Calu3 (cell line): Measurements from ENCODE around the gene JMJD6. TPM values are rescaled to one million over a fixed set of nuclear protein-coding genes. Genes with fewer than 3 reads are reported as not detected.

Source experiments
- BruUV-seq: library from RNA; stranded (reverse); fragments of 400-500 nt; replicated peaks from 2 replicates; lab custom pipeline; 2021; lab: Mats Ljungman, UMichigan
- CTCF ChIA-PET: fragments of 300-600 bp; sonication (Branson Sonifier 250); formaldehyde crosslinking; loops from one replicate; lab custom pipeline; 2022; ENCODE audit warnings: antibody characterized with exemption; lab: Charles Lee
- DNase-seq: peaks from one replicate; pipeline ENCODE4 v3.0.0; 2022
- H3K27ac Mint-ChIP-seq: one replicate; pipeline ENCODE4 v1.8.0; 2022; ENCODE audit warnings: mixed read lengths; ENCODE audit not compliant: unreplicated experiment
- H3K27me3 Mint-ChIP-seq: one replicate; pipeline ENCODE4 v1.8.0; 2022; ENCODE audit warnings: mixed read lengths; ENCODE audit not compliant: unreplicated experiment
- H3K36me3 Mint-ChIP-seq: one replicate; pipeline ENCODE4 v1.8.0; 2022; ENCODE audit warnings: mild to moderate bottlenecking, moderate library complexity, mixed read lengths; ENCODE audit not compliant: insufficient read depth, unreplicated experiment
- H3K4me1 Mint-ChIP-seq: one replicate; pipeline ENCODE4 v1.8.0; 2022; ENCODE audit warnings: mild to moderate bottlenecking, low read depth, mixed read lengths; ENCODE audit not compliant: unreplicated experiment
- H3K4me3 Mint-ChIP-seq: one replicate; pipeline ENCODE4 v1.8.0; 2022; ENCODE audit warnings: mild to moderate bottlenecking, low read depth, moderate library complexity, mixed read lengths; ENCODE audit not compliant: unreplicated experiment
- H3K9me3 Mint-ChIP-seq: one replicate; pipeline ENCODE4 v1.8.0; 2022; ENCODE audit warnings: low read depth, mixed read lengths; ENCODE audit not compliant: unreplicated experiment
- intact Hi-C: fragments of 100-400 bp; cut with micrococcal nuclease; formaldehyde crosslinking; loops from one replicate; pipeline ENCODE4 v1.10.0; 2022; ENCODE audit not compliant: unreplicated experiment
- total RNA-seq: library from RNA; stranded (reverse); gene quantifications from 2 replicates; pipeline ENCODE4 v1.2.3, GENCODE V29; 2022
- TF ChIP-seq, protein P1 (sequence below): fragments of 200-600 bp; IDR thresholded peaks from one replicate; pipeline ENCODE4 v1.8.0; 2022; ENCODE audit warnings: antibody characterized with exemption; ENCODE audit not compliant: unreplicated experiment

The JMJD6 gene
- total RNA-seq, 1 experiment from 2014 or later = 62.1 TPM

DNA sequence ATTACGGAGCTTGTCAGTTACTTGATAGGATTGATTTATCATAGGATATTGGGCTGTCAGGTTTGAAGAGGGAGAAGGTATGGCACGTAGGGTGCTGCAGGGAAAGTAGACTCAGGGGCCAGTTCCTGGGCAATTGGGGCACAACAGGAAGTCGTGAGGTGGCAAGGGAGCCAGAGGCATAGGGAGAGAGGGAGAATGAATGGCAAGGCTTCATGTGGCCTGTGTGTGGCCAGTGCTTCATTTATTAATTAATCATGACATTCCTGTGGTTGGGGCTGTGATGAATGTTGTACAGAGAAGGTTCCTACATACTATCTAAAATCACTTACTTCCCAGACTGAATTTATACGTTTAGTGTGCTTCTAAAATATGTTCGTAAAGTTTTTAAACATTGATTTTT, 30.9 kb upstream of the JMJD6 start:
- CTCF ChIA-PET = no interaction called here
- Mint-ChIP-seq H3K9me3 (no peaks in the 10 kb centered on the region), H3K36me3 (no peaks in the 10 kb centered on the region), H3K4me3 (no peak overlapping the region), H3K27ac (peak overlapping the region; percentile 18), H3K27me3 (no peaks in the 10 kb centered on the region), H3K4me1 (peaks cover 9% of the 10 kb centered on the region)
- BruUV-seq = no TSS peak
- intact Hi-C loops = no loop called here
- TF ChIP-seq, protein P1, sequence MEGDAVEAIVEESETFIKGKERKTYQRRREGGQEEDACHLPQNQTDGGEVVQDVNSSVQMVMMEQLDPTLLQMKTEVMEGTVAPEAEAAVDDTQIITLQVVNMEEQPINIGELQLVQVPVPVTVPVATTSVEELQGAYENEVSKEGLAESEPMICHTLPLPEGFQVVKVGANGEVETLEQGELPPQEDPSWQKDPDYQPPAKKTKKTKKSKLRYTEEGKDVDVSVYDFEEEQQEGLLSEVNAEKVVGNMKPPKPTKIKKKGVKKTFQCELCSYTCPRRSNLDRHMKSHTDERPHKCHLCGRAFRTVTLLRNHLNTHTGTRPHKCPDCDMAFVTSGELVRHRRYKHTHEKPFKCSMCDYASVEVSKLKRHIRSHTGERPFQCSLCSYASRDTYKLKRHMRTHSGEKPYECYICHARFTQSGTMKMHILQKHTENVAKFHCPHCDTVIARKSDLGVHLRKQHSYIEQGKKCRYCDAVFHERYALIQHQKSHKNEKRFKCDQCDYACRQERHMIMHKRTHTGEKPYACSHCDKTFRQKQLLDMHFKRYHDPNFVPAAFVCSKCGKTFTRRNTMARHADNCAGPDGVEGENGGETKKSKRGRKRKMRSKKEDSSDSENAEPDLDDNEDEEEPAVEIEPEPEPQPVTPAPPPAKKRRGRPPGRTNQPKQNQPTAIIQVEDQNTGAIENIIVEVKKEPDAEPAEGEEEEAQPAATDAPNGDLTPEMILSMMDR = no peak
- peak; percentile 18 for DNase-seq

DNA sequence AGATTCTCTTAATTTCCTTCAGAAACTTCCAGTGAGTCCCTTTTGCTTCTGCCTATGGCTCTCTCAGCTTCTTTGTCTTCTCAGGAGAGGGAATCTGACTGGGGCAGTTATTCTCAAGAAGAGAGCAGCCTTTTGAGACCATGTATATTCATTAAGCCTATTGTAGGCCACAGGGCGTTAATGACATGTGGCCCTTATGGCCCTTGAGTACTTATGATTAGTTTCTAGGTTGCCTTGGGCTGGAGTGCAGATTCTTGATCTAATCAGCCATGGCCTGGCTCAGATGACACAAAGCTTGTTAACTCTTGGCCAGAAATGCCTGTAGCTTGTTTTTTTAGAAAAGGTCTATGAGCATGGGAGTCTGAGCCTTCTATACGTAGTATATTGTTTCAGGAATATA, 28.9 kb upstream of the JMJD6 start:
- H3K4me3 Mint-ChIP-seq = no peak overlapping the region

DNA sequence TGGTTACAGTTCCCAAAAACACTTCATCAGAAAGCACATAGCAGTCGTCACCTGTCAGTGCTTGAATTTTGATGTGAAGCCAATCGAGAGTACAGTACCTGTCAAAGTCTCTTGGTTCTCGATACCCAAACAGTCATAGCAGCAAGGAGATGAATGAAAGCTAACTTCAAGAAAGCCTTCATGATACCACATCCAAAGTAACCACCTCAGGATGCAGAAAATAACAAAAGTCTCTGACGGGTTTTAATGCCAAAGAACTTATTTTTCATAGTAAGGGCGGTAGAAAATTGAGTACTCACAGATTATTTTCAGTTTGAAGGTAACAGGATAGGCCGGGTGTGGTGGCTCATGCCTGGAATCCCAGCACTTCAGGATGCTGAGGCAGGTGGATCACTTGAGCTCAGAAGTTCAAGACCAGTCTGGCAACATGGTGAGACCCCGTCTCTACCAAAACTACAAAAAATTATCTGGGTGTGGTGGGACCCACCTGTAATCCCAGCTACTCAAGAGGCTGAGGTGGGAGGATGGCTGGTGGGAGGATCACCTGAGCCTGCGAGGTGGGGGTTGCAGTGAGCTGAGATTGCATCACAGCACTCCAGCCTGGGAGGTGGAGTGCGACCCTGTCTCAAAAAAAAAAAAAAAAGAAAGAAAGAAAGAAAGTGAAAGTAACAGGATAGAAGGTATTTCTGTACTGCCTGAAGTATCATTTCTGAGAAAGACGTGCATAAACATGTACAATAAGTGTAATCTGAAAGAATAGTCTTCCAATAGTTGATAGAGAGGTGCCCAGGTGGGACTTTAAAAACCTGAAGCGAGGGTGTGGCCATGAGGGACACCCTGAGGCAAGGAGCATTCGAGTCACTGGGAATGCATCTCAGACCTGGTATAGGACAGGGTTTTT, 26.9 kb upstream of the JMJD6 start:
- DNase-seq = no peak
- no TSS peak for BruUV-seq
- H3K36me3 Mint-ChIP-seq = no peaks in the 10 kb centered on the region

More for the DNA sequence above, 28.9 kb upstream of the JMJD6 start:
- Mint-ChIP-seq H3K27me3 (no peaks in the 10 kb centered on the region), H3K9me3 (no peaks in the 10 kb centered on the region), H3K4me1 (peaks cover 9% of the 10 kb centered on the region), H3K36me3 (no peaks in the 10 kb centered on the region), H3K27ac (no peak overlapping the region)
- CTCF ChIA-PET = no interaction called here
- intact Hi-C loops = no loop called here
- no TSS peak for BruUV-seq
- DNase-seq = no peak
- TF ChIP-seq, protein P1 = no peak

DNA sequence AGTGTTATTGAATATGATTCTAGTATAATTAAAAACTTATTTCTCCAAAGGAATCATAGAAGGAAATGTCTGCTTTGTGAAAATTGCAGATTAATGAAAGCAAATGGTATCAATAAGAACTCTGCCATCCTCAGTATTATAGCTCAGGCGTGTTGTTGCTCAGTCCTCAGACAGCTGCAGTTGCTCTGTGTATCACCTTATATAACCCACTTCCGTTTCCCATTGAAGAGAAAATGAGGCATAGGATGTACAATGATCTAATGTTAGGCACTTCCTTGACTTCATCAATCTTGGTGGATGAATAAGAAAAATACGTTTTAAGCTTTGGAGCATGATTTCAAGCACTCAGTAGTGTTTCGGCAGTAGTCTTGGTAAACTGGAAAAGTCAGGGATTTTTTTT, 25.6 kb upstream of the JMJD6 start:
- no peak overlapping the region for H3K27ac Mint-ChIP-seq
- DNase-seq = no peak
- H3K4me3 Mint-ChIP-seq = no peak overlapping the region
- no peaks in the 10 kb centered on the region for H3K36me3 Mint-ChIP-seq
- CTCF ChIA-PET = no interaction called here
- H3K27me3 Mint-ChIP-seq = no peaks in the 10 kb centered on the region
- BruUV-seq = no TSS peak
- H3K4me1 Mint-ChIP-seq = peaks cover 4% of the 10 kb centered on the region
- intact Hi-C loops = no loop called here
- TF ChIP-seq, protein P1 = no peak
- H3K9me3 Mint-ChIP-seq = no peaks in the 10 kb centered on the region

More for the DNA sequence above, 26.9 kb upstream of the JMJD6 start:
- intact Hi-C loops = no loop called here
- H3K27ac Mint-ChIP-seq = no peak overlapping the region
- TF ChIP-seq, protein P1 = no peak
- H3K27me3 Mint-ChIP-seq = no peaks in the 10 kb centered on the region
- H3K4me3 Mint-ChIP-seq = no peak overlapping the region
- CTCF ChIA-PET = interaction anchor here (0.7 kb wide), 1 partner anchor 1434 kb away, joined by 3 read pairs; no protein-coding TSS in a partner anchor
- peaks cover 9% of the 10 kb centered on the region for H3K4me1 Mint-ChIP-seq
- no peaks in the 10 kb centered on the region for H3K9me3 Mint-ChIP-seq
